D721Med (cell line): Measurements from ENCODE around the gene AARS2.

ENCODE experiments used
- DNase-seq: peaks from one replicate; pipeline ENCODE4 v3.0.0; 2011; ENCODE audit warnings: low spot score; ENCODE audit not compliant: insufficient read length
- FAIRE-seq: peaks from 2 replicates; lab custom pipeline; 2011; peaks lifted over from hg19 to GRCh38; lab: Jason Lieb, UNC
- CTCF ChIP-seq: IDR thresholded peaks from 2 replicates; pipeline ENCODE4 v1.5.1; 2012; ENCODE audit warnings: mild to moderate bottlenecking, control low read depth; ENCODE audit not compliant: insufficient read depth; ENCODE audit errors: missing control alignments

The AARS2 gene

GRCh38 chr6:44265007-44265721, 48.0 kb downstream of the AARS2 start, which contains the start of gene NFKBIE:
TSS of gene NFKBIE (minus strand) at chr6:44265551. CDS start at chr6:44265346, 205 bp downstream.
- no peak for FAIRE-seq
- TF ChIP-seq CTCF = peak; percentile 40

GRCh38 chr6:44264154-44265006, 48.8 kb downstream of the AARS2 start:
- no peak for TF ChIP-seq CTCF
- DNase-seq (no peak), FAIRE-seq (no peak)

More at GRCh38 chr6:44265007-44265721, 48.0 kb downstream of the AARS2 start, which contains the start of gene NFKBIE:
- peak; percentile 94 for DNase-seq

GRCh38 chr6:44263354-44264100, 49.6 kb downstream of the AARS2 start:
- DNase-seq (no peak), FAIRE-seq (no peak)
- TF ChIP-seq CTCF = no peak

- FAIRE-seq (no peak), DNase-seq (no peak)
- TF ChIP-seq CTCF = no peak
These were observed 50.4 kb downstream of the AARS2 start for GRCh38 chr6:44262467-44263353.

GRCh38 chr6:44261581-44261980, 51.6 kb downstream of the AARS2 start:
- no peak for TF ChIP-seq CTCF
- DNase-seq (no peak), FAIRE-seq (no peak)
